Liver (tissue), 3 donors: Measurements from ENCODE around the gene ARHGAP8.

Source experiments
- GABPA ChIP-seq, 2 donors: IDR thresholded peaks in 1 of 2; conservative IDR thresholded peaks in 1 of 2; 2 replicates each; pipeline ENCODE4 v1.6.1; 2016; ENCODE audit warnings: antibody characterized with exemption in 2 of 2, mild to moderate bottlenecking in 1 of 2, moderate library complexity in 1 of 2
- RXRA ChIP-seq, 2 donors: IDR thresholded peaks; 2 replicates each; pipeline ENCODE4 v1.6.1; 2017 to 2018; ENCODE audit warnings: antibody characterized with exemption in 2 of 2, mild to moderate bottlenecking in 1 of 2
- TAF1 ChIP-seq: conservative IDR thresholded peaks from 2 replicates; pipeline ENCODE4 v1.6.1; 2016; ENCODE audit warnings: antibody characterized with exemption, mild to moderate bottlenecking
- TF ChIP-seq, protein P1 (sequence below): fragments of 150-350 bp; IDR thresholded peaks from 2 replicates; pipeline ENCODE4 v1.5.1; 2017; ENCODE audit warnings: improper control_type of control experiment, low read depth, low read length; ENCODE audit not compliant: missing input control
- TF ChIP-seq, protein P2 (sequence below): IDR thresholded peaks from 2 replicates; pipeline ENCODE4 v1.6.1; 2016; ENCODE audit warnings: antibody characterized with exemption
- donor health status: healthy.
- donor health status: healthy.

DNA sequence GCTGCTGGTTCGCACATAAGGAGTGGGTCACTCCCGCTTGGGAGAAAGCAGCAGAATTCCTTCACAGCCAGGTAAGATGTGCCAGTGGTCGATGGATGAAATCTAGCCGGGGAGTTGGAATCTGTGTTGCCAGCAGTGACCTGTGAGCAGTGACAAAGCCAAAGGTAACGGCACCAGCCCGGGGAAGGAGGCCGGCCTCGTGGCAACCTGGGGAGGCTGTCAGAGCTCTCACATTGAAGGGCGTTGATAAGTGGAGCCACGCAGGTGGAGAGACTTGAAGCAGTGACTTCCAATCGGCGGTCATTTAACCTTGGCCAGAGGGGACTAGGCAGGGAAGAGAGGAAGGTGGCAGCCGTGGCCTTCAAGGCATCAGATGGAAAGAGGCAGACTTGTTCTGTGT lies 58.8 kb downstream of the ARHGAP8 start:
- TF ChIP-seq, protein P1, sequence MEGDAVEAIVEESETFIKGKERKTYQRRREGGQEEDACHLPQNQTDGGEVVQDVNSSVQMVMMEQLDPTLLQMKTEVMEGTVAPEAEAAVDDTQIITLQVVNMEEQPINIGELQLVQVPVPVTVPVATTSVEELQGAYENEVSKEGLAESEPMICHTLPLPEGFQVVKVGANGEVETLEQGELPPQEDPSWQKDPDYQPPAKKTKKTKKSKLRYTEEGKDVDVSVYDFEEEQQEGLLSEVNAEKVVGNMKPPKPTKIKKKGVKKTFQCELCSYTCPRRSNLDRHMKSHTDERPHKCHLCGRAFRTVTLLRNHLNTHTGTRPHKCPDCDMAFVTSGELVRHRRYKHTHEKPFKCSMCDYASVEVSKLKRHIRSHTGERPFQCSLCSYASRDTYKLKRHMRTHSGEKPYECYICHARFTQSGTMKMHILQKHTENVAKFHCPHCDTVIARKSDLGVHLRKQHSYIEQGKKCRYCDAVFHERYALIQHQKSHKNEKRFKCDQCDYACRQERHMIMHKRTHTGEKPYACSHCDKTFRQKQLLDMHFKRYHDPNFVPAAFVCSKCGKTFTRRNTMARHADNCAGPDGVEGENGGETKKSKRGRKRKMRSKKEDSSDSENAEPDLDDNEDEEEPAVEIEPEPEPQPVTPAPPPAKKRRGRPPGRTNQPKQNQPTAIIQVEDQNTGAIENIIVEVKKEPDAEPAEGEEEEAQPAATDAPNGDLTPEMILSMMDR = no peak
- TF ChIP-seq TAF1 (no peak), GABPA (IDR thresholded peaks at IDR 0.05 in 1 of 2, conservative IDR thresholded peaks at IDR 0.05 in 1 of 2) (no peak), RXRA (IDR thresholded peaks at IDR 0.05) (no peak)
- TF ChIP-seq, protein P2, sequence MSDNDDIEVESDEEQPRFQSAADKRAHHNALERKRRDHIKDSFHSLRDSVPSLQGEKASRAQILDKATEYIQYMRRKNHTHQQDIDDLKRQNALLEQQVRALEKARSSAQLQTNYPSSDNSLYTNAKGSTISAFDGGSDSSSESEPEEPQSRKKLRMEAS = no peak
